ENCODE data around the gene SUFU.

DNA sequence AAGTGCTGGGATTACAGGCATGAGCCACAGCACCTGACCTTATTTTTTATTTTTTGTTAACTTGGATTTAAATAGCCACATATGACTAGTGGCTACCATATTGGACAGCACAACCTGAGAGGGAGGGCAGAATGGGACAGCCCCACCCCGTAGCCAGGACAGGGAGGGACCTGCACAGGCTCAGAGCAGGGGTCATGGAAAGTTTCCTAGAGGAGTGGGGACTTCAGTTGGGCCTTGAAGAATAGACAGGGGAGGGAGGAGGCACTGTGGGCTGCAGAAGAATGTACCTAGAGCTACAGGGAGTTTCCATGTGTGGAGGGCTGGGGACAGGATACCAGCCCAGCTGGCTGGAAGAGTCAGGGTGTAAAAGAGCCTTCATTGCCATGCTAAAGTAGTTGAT lies 149.3 kb downstream of the SUFU start:
- TF ChIP-seq, protein P1, sequence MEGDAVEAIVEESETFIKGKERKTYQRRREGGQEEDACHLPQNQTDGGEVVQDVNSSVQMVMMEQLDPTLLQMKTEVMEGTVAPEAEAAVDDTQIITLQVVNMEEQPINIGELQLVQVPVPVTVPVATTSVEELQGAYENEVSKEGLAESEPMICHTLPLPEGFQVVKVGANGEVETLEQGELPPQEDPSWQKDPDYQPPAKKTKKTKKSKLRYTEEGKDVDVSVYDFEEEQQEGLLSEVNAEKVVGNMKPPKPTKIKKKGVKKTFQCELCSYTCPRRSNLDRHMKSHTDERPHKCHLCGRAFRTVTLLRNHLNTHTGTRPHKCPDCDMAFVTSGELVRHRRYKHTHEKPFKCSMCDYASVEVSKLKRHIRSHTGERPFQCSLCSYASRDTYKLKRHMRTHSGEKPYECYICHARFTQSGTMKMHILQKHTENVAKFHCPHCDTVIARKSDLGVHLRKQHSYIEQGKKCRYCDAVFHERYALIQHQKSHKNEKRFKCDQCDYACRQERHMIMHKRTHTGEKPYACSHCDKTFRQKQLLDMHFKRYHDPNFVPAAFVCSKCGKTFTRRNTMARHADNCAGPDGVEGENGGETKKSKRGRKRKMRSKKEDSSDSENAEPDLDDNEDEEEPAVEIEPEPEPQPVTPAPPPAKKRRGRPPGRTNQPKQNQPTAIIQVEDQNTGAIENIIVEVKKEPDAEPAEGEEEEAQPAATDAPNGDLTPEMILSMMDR (conservative IDR thresholded peaks at IDR 0.05; ENCODE audit: low read depth, low read length), result no peak
- TF ChIP-seq POLR2A (IDR thresholded peaks at IDR 0.05; ENCODE audit: low read depth, low read length), result no peak

Data from IMR-90 (cell line).